Esophagus squamous epithelium (tissue), 5 donors: ENCODE measurements around the gene SLC7A14. TPM values are rescaled to one million over a fixed set of nuclear protein-coding genes. Genes with fewer than 3 reads are reported as not detected.

Experiments
- DNase-seq: peaks from one replicate; lab custom pipeline; 2025; lab: John Stamatoyannopoulos, UW
- H3K27ac ChIP-seq, 4 donors: fragments of 200-600 bp; sonication (generic); one replicate each; pipeline ENCODE4 v1.5.1; 2016 to 2019; ENCODE audit warnings: mild to moderate bottlenecking in 1 of 4
- H3K27me3 ChIP-seq, 4 donors: fragments of 200-600 bp; sonication (generic); 1 replicate in 3 of 4; 2 replicates in 1 of 4; pipeline versions ENCODE4 v1.5.1 to v1.6.0; 2017 to 2021; ENCODE audit warnings: antibody characterized with exemption in 1 of 4
- H3K36me3 ChIP-seq, 3 donors: fragments of 200-600 bp; sonication (generic); one replicate each; pipeline ENCODE4 v1.5.1; 2016 to 2019
- H3K4me1 ChIP-seq, 3 donors: fragments of 200-600 bp; sonication (generic); one replicate each; pipeline ENCODE4 v1.5.1; 2017 to 2019
- H3K4me3 ChIP-seq, 4 donors: fragments of 200-600 bp; sonication (generic); 1 replicate in 3 of 4; 2 replicates in 1 of 4; pipeline ENCODE4 v1.5.1; 2016 to 2019; ENCODE audit warnings: mild to moderate bottlenecking in 2 of 4, moderate library complexity in 1 of 4
- H3K9me3 ChIP-seq, 3 donors: fragments of 200-600 bp; sonication (generic); one replicate each; pipeline ENCODE4 v1.5.1; 2016 to 2019
- CTCF ChIP-seq, 6 experiments: fragments of 450-650 bp in 4 of 6; fragments of 200-600 bp in 2 of 6; sonication (generic) in 2 of 6; IDR thresholded peaks; one replicate each; pipeline ENCODE4 v1.5.1; 2016 to 2019; ENCODE audit warnings: antibody characterized with exemption in 6 of 6, mild to moderate bottlenecking in 4 of 6, moderate library complexity in 4 of 6
- POLR2A ChIP-seq, 4 donors: fragments of 450-650 bp; IDR thresholded peaks; one replicate each; pipeline ENCODE4 v1.6.1; 2017; ENCODE audit warnings: antibody characterized with exemption in 4 of 4, mild to moderate bottlenecking in 4 of 4, moderate library complexity in 3 of 4
- WGBS, 2 donors: methylation state at CpG; one replicate each; pipeline ENCODE4 v1.1.5; 2018; 5-methylcytosine and 5-hydroxymethylcytosine counted together
- intact Hi-C: fragments of 100-400 bp; cut with DNase I; formaldehyde crosslinking; loops from one replicate; pipeline ENCODE4 v1.15.0; 2022
- total RNA-seq, 4 donors: library from RNA; depleted of rRNA; stranded (reverse); fragments of >200 nt; gene quantifications; one replicate each; pipeline ENCODE4 v1.1.0, GENCODE V29; 2016
- donor health status: DM: yes; HTN: yes; CAD: no.

SLC7A14 gene
- total RNA-seq, 4 donors from 2014 or later: under 0.01 TPM; not detected in 3

DNA sequence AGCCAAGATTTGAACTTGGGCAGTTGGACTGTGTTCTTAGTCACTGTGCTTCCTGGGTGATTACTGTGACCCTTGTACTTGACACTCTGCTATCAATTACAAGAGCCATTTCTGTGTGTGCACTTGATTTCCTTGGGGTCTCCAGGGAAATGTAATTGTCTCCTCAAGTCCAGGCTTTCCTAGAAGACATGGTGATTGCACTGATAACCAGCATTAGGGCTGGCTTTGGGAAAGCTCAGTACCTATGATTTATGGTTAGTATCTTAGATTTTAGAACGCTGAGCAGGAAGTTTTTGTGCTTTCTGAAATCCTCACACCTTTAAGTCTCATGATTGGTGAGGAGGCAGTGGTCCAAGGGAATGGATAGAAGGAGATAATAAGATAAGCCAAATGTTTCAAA lies 168.8 kb downstream of the SLC7A14 start:
- no peak overlapping the region for H3K27ac ChIP-seq
- H3K4me3 ChIP-seq: no peak overlapping the region
- H3K9me3 ChIP-seq: no peaks in the 10 kb centered on the region
- peaks cover 0 to 53% (median 4%) of the 10 kb centered on the region in 4 donors for H3K27me3 ChIP-seq
- WGBS, 2 donors: 57 to 67% methylated on average over 1 of the region's 1 CpG
- no peak for DNase-seq
- H3K36me3 ChIP-seq: no peaks in the 10 kb centered on the region
- peaks cover 3 to 31% (median 7%) of the 10 kb centered on the region in 3 donors for H3K4me1 ChIP-seq
- TF ChIP-seq POLR2A (IDR thresholded peaks at IDR 0.05) (no peak), CTCF (IDR thresholded peaks at IDR 0.05) (no peak)
- intact Hi-C loops: loop anchor here (5.0 kb wide), 1 partner anchor 395 kb away; no protein-coding TSS in a partner anchor

DNA sequence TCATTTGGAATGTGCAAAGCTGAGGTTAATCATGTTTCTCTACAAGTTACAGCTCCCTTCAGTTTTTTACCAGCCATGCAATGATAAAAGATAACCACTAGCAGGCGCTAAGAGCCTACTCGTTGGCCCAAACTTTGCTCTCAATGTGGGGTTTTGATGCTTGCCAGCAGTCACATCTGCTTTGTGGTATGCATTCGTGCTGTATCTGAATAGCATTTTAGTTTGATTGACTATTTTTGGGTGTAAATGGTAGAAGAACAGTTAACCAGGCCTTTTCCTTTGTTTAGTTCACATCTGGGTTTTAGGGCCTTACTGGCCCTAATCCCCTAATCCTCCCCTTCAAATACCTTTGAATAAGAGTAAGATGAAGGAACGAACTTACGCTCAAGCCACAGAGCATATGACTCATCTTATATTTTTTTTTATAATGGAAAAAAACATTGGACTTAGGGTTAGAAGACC lies 171.6 kb downstream of the SLC7A14 start:
- no peak for DNase-seq

DNA sequence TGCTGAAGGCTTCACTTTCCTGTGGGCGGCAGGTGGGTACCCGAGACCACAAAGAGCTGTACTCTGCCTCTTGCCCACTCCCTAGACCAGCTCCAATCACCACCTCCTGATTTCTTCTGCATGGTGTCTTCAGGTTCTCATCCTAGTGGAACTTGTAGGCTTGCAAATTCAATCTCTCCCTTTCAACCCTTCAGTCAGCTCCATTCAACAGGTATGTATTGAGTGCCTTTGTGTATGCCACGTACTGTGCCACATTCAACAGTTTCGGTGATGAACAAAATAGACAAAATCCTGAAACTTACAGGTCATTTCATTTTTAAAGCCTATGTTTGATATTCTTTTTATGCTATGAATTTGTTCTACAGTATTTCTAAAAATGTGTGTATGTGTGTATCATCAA lies 172.6 kb downstream of the SLC7A14 start:
- H3K36me3 ChIP-seq: no peaks in the 10 kb centered on the region
- no peaks in the 10 kb centered on the region for H3K9me3 ChIP-seq
- peaks cover 0 to 21% (median 0%) of the 10 kb centered on the region in 4 donors for H3K27me3 ChIP-seq
- no peak overlapping the region for H3K4me3 ChIP-seq
- H3K4me1 ChIP-seq: peaks cover 0 to 9% (median 0%) of the 10 kb centered on the region in 3 donors
- 93 to 96% methylated on average over 4 of the region's 4 CpGs for WGBS, 2 donors
- intact Hi-C loops: no loop called here
- no peak overlapping the region for H3K27ac ChIP-seq
- no peak for TF ChIP-seq CTCF (IDR thresholded peaks at IDR 0.05)
- TF ChIP-seq POLR2A (IDR thresholded peaks at IDR 0.05): no peak
- no peak for DNase-seq

More for the DNA sequence above, 171.6 kb downstream of the SLC7A14 start:
- no peaks in the 10 kb centered on the region for H3K36me3 ChIP-seq
- no peak overlapping the region for H3K4me3 ChIP-seq
- H3K9me3 ChIP-seq: no peaks in the 10 kb centered on the region
- TF ChIP-seq CTCF (IDR thresholded peaks at IDR 0.05): peak; percentile 82 to 94 (median 88)
- TF ChIP-seq POLR2A (IDR thresholded peaks at IDR 0.05): no peak
- H3K4me1 ChIP-seq: peaks cover 2 to 19% (median 3%) of the 10 kb centered on the region in 3 donors
- H3K27ac ChIP-seq: no peak overlapping the region
- H3K27me3 ChIP-seq: peaks cover 0 to 30% (median 0%) of the 10 kb centered on the region in 4 donors
- 12 to 20% methylated on average over 5 of the region's 5 CpGs for WGBS, 2 donors
- intact Hi-C loops: no loop called here

DNA sequence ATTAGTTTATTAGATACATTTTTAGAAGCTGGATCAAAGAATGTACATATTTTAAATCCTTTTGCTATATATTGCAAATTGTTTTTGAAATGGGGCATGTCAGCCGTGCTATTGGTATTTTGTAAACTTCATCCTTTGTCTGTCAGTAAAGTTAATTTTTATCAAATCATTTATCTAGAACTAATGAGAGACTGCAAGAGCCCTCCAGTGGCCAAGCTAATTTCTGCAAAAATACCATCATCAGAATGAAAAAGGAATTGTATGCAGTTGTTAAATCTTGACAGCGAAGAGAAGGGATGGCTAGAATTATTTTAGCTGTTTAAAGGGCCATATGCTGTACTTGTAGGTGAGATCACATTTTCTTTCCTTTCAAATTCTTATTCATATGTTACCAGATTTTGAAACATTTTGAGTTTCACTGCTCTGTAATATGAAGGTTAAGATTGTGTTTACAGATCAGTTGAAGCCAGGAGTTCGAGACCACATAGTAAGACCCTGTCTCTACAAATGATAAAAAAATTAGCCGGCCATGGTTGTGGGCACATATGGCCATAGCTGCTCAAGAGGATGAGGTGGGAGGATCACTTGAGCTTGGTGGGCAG lies 175.3 kb downstream of the SLC7A14 start:
- Histone ChIP-seq H3K9me3 (no peaks in the 10 kb centered on the region), H3K4me1 (peaks cover 0 to 5% (median 0%) of the 10 kb centered on the region in 3 donors), H3K27ac (no peak overlapping the region), H3K4me3 (no peak overlapping the region), H3K27me3 (no peaks in the 10 kb centered on the region), H3K36me3 (no peaks in the 10 kb centered on the region)
- intact Hi-C loops: no loop called here
- DNase-seq: no peak
- TF ChIP-seq POLR2A (IDR thresholded peaks at IDR 0.05): no peak
- peak in 5 of 6 experiments; percentile 31 to 61 (median 43) for TF ChIP-seq CTCF (IDR thresholded peaks at IDR 0.05)
- 53 to 58% methylated on average over 4 of the region's 4 CpGs for WGBS, 2 donors

Other genes with a start within 250 kb of the SLC7A14 start
- gene SKIL, start 228.4 kb downstream of the SLC7A14 start, total RNA-seq: 10 to 100 TPM; 15.0 to 26.1 (median 24.8) TPM
- 1 to 10 TPM in 3 of 4 donors, under 1 TPM in 1; 0.57 to 5.5 (median 1.7) TPM for gene CLDN11, start 167.2 kb downstream of the SLC7A14 start, total RNA-seq